GM20000 (cell line): Measurements from ENCODE around the gene HS3ST2.

ENCODE experiments used
- DNase-seq: peaks from one replicate; pipeline ENCODE4 v3.0.0; 2012; ENCODE audit warnings: low spot score
- TF ChIP-seq, protein P1 (sequence below): IDR thresholded peaks from 2 replicates; pipeline ENCODE4 v1.5.1; 2012; ENCODE audit warnings: mild to moderate bottlenecking, control low read depth; ENCODE audit errors: extremely low read depth, missing control alignments

Gene HS3ST2

DNA sequence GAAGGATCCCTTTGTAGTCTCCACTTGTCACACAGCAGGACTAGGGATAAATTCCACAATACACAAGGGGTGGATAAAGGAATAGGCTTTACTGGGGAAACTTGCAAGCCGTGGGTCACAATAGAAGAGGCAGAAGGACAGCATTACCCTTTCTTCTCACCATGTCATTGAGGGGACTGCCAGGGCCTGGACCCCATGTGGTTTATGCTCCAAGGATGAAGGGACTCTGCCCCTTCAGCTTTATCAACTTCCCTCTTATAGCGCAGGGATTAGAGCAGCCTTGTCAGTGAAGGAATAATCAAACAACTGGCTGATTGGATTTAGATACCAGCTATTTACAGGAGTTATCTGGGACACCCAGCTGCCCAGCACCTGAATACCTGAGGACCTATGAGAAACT lies 89.8 kb downstream of the HS3ST2 start:
- DNase-seq, result no peak
- TF ChIP-seq, protein P1, sequence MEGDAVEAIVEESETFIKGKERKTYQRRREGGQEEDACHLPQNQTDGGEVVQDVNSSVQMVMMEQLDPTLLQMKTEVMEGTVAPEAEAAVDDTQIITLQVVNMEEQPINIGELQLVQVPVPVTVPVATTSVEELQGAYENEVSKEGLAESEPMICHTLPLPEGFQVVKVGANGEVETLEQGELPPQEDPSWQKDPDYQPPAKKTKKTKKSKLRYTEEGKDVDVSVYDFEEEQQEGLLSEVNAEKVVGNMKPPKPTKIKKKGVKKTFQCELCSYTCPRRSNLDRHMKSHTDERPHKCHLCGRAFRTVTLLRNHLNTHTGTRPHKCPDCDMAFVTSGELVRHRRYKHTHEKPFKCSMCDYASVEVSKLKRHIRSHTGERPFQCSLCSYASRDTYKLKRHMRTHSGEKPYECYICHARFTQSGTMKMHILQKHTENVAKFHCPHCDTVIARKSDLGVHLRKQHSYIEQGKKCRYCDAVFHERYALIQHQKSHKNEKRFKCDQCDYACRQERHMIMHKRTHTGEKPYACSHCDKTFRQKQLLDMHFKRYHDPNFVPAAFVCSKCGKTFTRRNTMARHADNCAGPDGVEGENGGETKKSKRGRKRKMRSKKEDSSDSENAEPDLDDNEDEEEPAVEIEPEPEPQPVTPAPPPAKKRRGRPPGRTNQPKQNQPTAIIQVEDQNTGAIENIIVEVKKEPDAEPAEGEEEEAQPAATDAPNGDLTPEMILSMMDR, result no peak

DNA sequence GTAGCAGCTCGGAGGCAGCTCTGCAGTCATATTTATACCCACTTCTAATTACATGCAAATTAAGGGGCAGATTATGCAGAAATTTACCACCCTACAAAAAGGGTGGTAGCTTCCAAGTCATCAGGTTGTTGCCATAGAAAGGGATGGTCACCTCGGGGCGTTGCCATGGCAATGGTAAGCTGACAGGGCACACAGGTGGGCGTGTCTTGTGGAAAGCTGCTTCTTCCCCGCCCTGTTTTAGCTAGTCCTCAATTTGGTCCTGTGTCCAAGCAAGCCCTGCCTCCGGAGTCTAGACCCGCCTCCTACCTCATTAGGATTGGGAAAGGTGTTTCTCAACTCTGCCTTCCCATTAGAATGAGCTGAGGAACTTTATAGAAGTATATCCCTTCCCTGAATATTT lies 98.7 kb downstream of the HS3ST2 start:
- no peak for DNase-seq

DNA sequence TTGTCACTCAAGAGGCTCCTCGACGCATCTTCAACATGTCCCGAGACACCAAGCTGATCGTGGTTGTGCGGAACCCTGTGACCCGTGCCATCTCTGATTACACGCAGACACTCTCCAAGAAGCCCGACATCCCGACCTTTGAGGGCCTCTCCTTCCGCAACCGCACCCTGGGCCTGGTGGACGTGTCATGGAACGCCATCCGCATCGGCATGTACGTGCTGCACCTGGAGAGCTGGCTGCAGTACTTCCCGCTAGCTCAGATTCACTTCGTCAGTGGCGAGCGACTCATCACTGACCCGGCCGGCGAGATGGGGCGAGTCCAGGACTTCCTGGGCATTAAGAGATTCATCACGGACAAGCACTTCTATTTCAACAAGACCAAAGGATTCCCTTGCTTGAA lies 101.0 kb downstream of the HS3ST2 start:
- no peak for DNase-seq
- TF ChIP-seq, protein P1, result no peak

More for the DNA sequence above, 98.7 kb downstream of the HS3ST2 start:
- TF ChIP-seq, protein P1, result no peak

DNA sequence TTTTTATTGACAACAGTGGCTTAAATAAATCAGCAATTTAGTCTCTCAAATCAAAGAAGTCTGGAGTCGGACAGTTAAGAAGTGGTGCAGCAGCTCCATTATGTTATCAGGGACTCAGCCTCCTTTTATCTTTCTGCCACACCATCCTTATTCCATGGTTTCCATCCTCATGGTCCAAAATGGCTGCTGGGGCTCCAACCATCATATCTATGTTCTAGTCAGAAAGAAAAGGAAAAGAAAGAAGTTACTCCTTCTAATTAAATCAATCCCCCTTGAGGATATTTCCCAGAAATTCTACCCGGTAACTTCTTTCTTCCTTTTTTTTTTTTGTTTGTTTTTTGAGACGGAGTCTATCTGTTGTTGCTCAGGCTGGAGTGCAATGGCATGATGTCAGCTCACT lies 109.5 kb downstream of the HS3ST2 start:
- TF ChIP-seq, protein P1, result no peak
- DNase-seq, result no peak

DNA sequence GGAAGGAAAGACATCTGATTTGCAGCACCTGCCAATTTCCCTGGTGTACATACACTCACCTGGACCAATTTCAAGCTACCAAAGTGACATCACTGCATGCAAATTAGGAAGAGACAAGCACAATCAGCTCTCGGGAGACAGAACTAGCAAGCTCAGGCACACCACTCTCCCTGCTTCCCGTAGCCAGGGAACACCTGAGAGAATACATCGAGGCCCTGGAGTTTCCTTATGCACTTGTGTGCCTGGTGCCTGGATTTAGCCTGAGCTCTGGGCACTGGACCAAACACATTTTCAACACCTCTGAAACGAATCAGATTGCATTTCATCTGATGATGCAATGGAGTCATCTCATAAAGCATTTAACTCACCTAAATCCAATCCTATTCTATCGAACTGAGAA lies 110.5 kb downstream of the HS3ST2 start:
- TF ChIP-seq, protein P1, result no peak
- no peak for DNase-seq

DNA sequence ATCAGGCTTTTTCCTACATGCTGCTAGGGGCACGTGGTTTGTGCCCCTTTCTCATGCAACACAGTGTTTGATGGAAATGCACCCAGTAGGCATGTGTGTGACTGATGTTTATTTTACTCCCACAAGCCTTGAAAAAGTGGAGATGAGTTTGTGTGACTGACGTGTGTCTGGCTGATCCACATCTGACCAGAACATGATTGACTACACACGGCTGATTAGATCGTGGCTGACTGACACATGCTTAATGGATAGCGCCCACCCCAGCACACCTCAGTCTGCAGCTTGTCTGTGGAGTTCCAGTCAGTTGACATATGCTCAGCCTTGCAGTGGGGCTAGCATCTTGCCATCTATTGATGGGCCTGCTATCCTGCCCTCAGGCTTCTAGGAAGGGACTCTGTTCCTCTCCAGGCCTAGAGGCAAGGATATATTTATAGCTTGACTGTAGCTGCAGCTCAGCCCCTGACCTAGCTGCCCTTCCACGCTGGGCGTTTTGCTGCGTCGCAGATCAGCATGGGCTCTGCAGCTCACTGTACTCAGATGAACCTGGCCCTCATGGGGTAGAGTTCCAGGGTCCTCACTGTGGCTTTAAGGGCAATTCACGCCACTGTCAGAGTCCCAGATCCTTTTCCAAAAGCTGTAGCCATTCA lies 112.3 kb downstream of the HS3ST2 start:
- TF ChIP-seq, protein P1, result no peak
- DNase-seq, result no peak

DNA sequence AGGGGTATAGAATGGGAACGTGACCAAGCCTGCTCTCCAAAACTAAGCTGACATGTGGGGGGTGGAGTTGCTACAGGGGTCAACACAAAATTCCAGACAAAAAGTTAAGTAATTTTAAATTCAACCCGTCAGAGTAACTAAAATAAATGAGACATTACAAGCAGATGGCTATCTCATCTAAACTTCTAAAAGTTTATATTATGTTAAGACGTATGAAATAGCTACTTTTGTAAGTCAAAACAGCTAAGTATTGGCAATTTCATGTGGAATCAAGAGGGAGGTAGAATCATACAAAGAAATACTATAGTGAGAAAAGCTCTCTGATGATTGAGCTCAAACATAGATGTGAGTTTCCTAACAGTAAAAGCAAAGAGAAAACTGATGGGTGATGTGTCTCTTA lies 113.3 kb downstream of the HS3ST2 start:
- DNase-seq, result no peak
- TF ChIP-seq, protein P1, result no peak
